GM12878 (cell line): ENCODE data around the gene AJUBA. TPM values are rescaled to one million over a fixed set of nuclear protein-coding genes. Genes with fewer than 3 reads are reported as not detected.
A peak's percentile ranks its signal among the peaks of the same experiment; 100 is the strongest.

Source experiments
- BCL11A ChIP-seq: IDR thresholded peaks from 2 replicates; pipeline ENCODE4 v1.6.1; 2011; ENCODE audit warnings: low read depth, low read length
- GABPA ChIP-seq: IDR thresholded peaks from 2 replicates; pipeline ENCODE4 v1.6.1; 2014; ENCODE audit warnings: antibody characterized with exemption, low read depth, mild to moderate bottlenecking, inconsistent platforms
- GATAD2B ChIP-seq: fragments of 450-650 bp; conservative IDR thresholded peaks from 2 replicates; pipeline ENCODE4 v1.6.1; 2017; ENCODE audit warnings: low read depth, mild to moderate bottlenecking, moderate library complexity
- HCFC1 ChIP-seq: fragments of 150-350 bp; IDR thresholded peaks from 2 replicates; pipeline ENCODE4 v1.6.1; 2014; ENCODE audit warnings: low read length
- IKZF1 ChIP-seq: fragments of 450-650 bp; conservative IDR thresholded peaks from 2 replicates; pipeline ENCODE4 v1.6.1; 2017; ENCODE audit warnings: antibody characterized with exemption, mild to moderate bottlenecking
- JUND ChIP-seq: IDR thresholded peaks from 2 replicates; pipeline ENCODE4 v1.6.1; 2012; ENCODE audit warnings: low read depth, mild to moderate bottlenecking, low read length, improper control_type of control experiment, moderate library complexity
- KAT2A ChIP-seq: conservative IDR thresholded peaks from 2 replicates; pipeline ENCODE4 v1.6.1; 2011; ENCODE audit warnings: low read depth, low read length; ENCODE audit not compliant: control insufficient read depth
- LARP7 ChIP-seq: fragments of 450-650 bp; IDR thresholded peaks from 2 replicates; pipeline ENCODE4 v1.6.1; 2017; ENCODE audit warnings: mild to moderate bottlenecking
- MLLT1 ChIP-seq: fragments of 450-650 bp; IDR thresholded peaks from 2 replicates; pipeline ENCODE4 v1.6.1; 2016; ENCODE audit warnings: mild to moderate bottlenecking
- NFIC ChIP-seq: IDR thresholded peaks from 2 replicates; pipeline ENCODE4 v1.6.1; 2012; ENCODE audit warnings: low read depth, mild to moderate bottlenecking, inconsistent platforms, low read length, moderate library complexity
- NKRF ChIP-seq: fragments of 450-650 bp; conservative IDR thresholded peaks from 2 replicates; pipeline ENCODE4 v1.6.1; 2017; ENCODE audit warnings: mild to moderate bottlenecking, moderate library complexity
- NRF1 ChIP-seq: conservative IDR thresholded peaks from 2 replicates; pipeline ENCODE4 v1.6.1; 2011; ENCODE audit warnings: mild to moderate bottlenecking, low read depth, low read length, improper control_type of control experiment
- POU2F2 ChIP-seq: IDR thresholded peaks from 3 replicates; pipeline ENCODE4 v1.6.1; 2011; ENCODE audit warnings: low read depth, mild to moderate bottlenecking, low read length, borderline replicate concordance
- RUNX3 ChIP-seq: IDR thresholded peaks from 2 replicates; pipeline ENCODE4 v1.6.1; 2012; ENCODE audit warnings: low read length, inconsistent platforms
- SKIL ChIP-seq: fragments of 450-650 bp; IDR thresholded peaks from 2 replicates; pipeline ENCODE4 v1.6.1; 2017; ENCODE audit warnings: mild to moderate bottlenecking, low read depth, inconsistent platforms; ENCODE audit not compliant: poor library complexity, severe bottlenecking
- SMAD5 ChIP-seq: IDR thresholded peaks from 2 replicates; pipeline ENCODE4 v1.6.1; 2016; ENCODE audit warnings: antibody characterized with exemption, low read depth
- SPI1 ChIP-seq: IDR thresholded peaks from 2 replicates; pipeline ENCODE4 v1.6.1; 2011; ENCODE audit warnings: low read depth, mild to moderate bottlenecking, low read length, moderate library complexity, borderline replicate concordance; ENCODE audit not compliant: insufficient read depth
- SRF ChIP-seq, 2 experiments: IDR thresholded peaks; 2 replicates each; pipeline ENCODE4 v1.6.1; 2011; ENCODE audit warnings: low read depth in 2 of 2, low read length in 2 of 2, mild to moderate bottlenecking in 1 of 2, moderate library complexity in 1 of 2
- ZNF622 ChIP-seq: fragments of 450-650 bp; IDR thresholded peaks from 2 replicates; pipeline ENCODE4 v1.6.1; 2017; ENCODE audit warnings: mild to moderate bottlenecking, inconsistent platforms
- polyA plus RNA-seq, 11 experiments: library from polyadenylated mRNA; depleted of rRNA in 4 of 11; unstranded in 6 of 11; stranded (reverse) in 5 of 11; fragments of >200 nt; fragmentation: Nextera tagmentation in 4 of 11; fragmentation: Illumina TruSeq in 1 of 11; extraction: Ambion mirVana in 4 of 11; extraction: Trizol in 1 of 11; gene quantifications; 1 replicate in 1 of 11; 2 replicates in 10 of 11; pipeline versions ENCODE4 v1.2.1 to v1.2.3, GENCODE V29; 2011 to 2016; ENCODE audit warnings: inconsistent platforms in 2 of 11, missing spikeins in 2 of 11, low read depth in 1 of 11
- total RNA-seq, 4 experiments: library from RNA; depleted of rRNA in 3 of 4; stranded (reverse); fragments of >200 nt in 3 of 4; fragmentation: Illumina TruSeq in 1 of 4; extraction: Trizol in 1 of 4; gene quantifications; 2 replicates each; pipeline versions ENCODE4 v1.2.1 to v1.2.3, GENCODE V29; 2013 to 2021
- TF ChIP-seq, protein P1 (sequence below): fragments of 450-650 bp; IDR thresholded peaks from 2 replicates; pipeline ENCODE4 v1.6.1; 2018; ENCODE audit warnings: borderline replicate concordance, mild to moderate bottlenecking; ENCODE audit not compliant: partially characterized antibody
- TF ChIP-seq, protein P2 (sequence below): IDR thresholded peaks from 2 replicates; pipeline ENCODE4 v1.6.1; 2011; ENCODE audit warnings: low read depth, low read length, improper control_type of control experiment, borderline replicate concordance

AJUBA gene
- total and polyA plus RNA-seq, 10 of the 15 experiments (the other 5 are each of a cell fraction or from before 2014, with no cell fraction given), result 0.03 to 18.1 (median 0.36) TPM; not detected in 1

GRCh38 chr14:22982477-22983245 is at the start of gene AJUBA (continued):
- TF ChIP-seq MLLT1, result peak; percentile 51; the same call in 1 of the 2 replicates
- peak; percentile 62; the same call in 1 of the 2 replicates for TF ChIP-seq LARP7
- no peak for TF ChIP-seq HCFC1
- TF ChIP-seq RUNX3, result peak; percentile 28; the same call in 1 of the 2 replicates
- TF ChIP-seq NFIC, result no peak
- TF ChIP-seq NRF1, result no peak
- TF ChIP-seq, protein P1, sequence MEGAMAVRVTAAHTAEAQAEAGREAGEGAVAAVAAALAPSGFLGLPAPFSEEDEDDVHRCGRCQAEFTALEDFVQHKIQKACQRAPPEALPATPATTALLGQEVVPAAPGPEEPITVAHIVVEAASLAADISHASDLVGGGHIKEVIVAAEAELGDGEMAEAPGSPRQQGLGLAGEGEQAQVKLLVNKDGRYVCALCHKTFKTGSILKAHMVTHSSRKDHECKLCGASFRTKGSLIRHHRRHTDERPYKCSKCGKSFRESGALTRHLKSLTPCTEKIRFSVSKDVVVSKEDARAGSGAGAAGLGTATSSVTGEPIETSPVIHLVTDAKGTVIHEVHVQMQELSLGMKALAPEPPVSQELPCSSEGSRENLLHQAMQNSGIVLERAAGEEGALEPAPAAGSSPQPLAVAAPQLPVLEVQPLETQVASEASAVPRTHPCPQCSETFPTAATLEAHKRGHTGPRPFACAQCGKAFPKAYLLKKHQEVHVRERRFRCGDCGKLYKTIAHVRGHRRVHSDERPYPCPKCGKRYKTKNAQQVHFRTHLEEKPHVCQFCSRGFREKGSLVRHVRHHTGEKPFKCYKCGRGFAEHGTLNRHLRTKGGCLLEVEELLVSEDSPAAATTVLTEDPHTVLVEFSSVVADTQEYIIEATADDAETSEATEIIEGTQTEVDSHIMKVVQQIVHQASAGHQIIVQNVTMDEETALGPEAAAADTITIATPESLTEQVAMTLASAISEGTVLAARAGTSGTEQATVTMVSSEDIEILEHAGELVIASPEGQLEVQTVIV, result peak; percentile 21
- TF ChIP-seq IKZF1, result peak; percentile 97
- no peak for TF ChIP-seq JUND
- TF ChIP-seq KAT2A, result no peak
- TF ChIP-seq POU2F2, result no peak
- no peak for TF ChIP-seq ZNF622
- no peak for TF ChIP-seq BCL11A
- TF ChIP-seq SPI1, result no peak
- TF ChIP-seq NKRF, result no peak; the same call in 1 of the 2 replicates
- no peak for TF ChIP-seq SMAD5
- no peak; the same call in 1 of the 2 replicates for TF ChIP-seq GATAD2B
- TF ChIP-seq SRF (IDR thresholded peaks at IDR 0.05; ENCODE audit: low read depth in 2 of 2, low read length in 2 of 2), result no peak
- TF ChIP-seq, protein P2, sequence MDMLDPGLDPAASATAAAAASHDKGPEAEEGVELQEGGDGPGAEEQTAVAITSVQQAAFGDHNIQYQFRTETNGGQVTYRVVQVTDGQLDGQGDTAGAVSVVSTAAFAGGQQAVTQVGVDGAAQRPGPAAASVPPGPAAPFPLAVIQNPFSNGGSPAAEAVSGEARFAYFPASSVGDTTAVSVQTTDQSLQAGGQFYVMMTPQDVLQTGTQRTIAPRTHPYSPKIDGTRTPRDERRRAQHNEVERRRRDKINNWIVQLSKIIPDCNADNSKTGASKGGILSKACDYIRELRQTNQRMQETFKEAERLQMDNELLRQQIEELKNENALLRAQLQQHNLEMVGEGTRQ, result no peak
- TF ChIP-seq GABPA, result no peak
- TF ChIP-seq SKIL, result no peak
